OCI-LY1 (cell line): Measurements from ENCODE around the gene CCNE1.

Experiments
- H2AFZ ChIP-seq: fragments of 200-600 bp; sonication (generic), shearing (Covaris generic); 2 replicates; pipeline ENCODE4 v1.6.0; 2014; ENCODE audit warnings: antibody characterized with exemption, mild to moderate bottlenecking, low read length
- H3F3A ChIP-seq: fragments of 200-600 bp; sonication (generic), shearing (Covaris generic); 2 replicates; pipeline ENCODE4 v1.6.0; 2014; ENCODE audit warnings: mild to moderate bottlenecking, antibody characterized with exemption, low read length, moderate library complexity; ENCODE audit not compliant: insufficient read depth
- H3K27ac ChIP-seq: fragments of 200-600 bp; sonication (generic); 2 replicates; pipeline ENCODE4 v1.5.1; 2014; ENCODE audit warnings: low read length, mixed run types, mild to moderate bottlenecking, low read depth; ENCODE audit not compliant: poor library complexity, severe bottlenecking
- H3K27me3 ChIP-seq: fragments of 200-600 bp; sonication (generic); 2 replicates; pipeline ENCODE4 v1.6.0; 2014; ENCODE audit warnings: antibody characterized with exemption, mild to moderate bottlenecking, low read length, moderate library complexity; ENCODE audit not compliant: insufficient read depth
- H3K36me3 ChIP-seq: fragments of 200-600 bp; sonication (generic); 2 replicates; pipeline ENCODE4 v1.6.1; 2014; ENCODE audit warnings: mild to moderate bottlenecking, antibody characterized with exemption, low read length, moderate library complexity, mixed read lengths; ENCODE audit not compliant: insufficient read depth
- H3K4me1 ChIP-seq: fragments of 200-600 bp; sonication (generic); 2 replicates; pipeline ENCODE4 v1.5.1; 2014; ENCODE audit warnings: mild to moderate bottlenecking, low read length, moderate library complexity; ENCODE audit not compliant: insufficient read depth, severe bottlenecking
- H3K4me2 ChIP-seq: fragments of 200-600 bp; sonication (generic), shearing (Covaris generic); 2 replicates; pipeline ENCODE4 v1.6.1; 2014; ENCODE audit warnings: low read length
- H3K4me3 ChIP-seq: fragments of 200-600 bp; sonication (generic); 2 replicates; pipeline ENCODE4 v1.5.1; 2014; ENCODE audit warnings: low read length, low read depth, mild to moderate bottlenecking, mixed read lengths; ENCODE audit not compliant: poor library complexity, severe bottlenecking
- H3K79me2 ChIP-seq: fragments of 200-600 bp; shearing (Covaris generic); 2 replicates; pipeline ENCODE4 v1.6.1; 2016; ENCODE audit warnings: mixed run types, low read length, mixed read lengths; ENCODE audit not compliant: insufficient read depth
- H3K9ac ChIP-seq: fragments of 200-600 bp; sonication (generic), shearing (Covaris generic); 2 replicates; pipeline ENCODE4 v1.6.1; 2014; ENCODE audit warnings: mild to moderate bottlenecking, low read length, mixed read lengths
- H3K9me2 ChIP-seq: fragments of 200-600 bp; sonication (generic), shearing (Covaris generic); 2 replicates; pipeline ENCODE4 v1.6.1; 2014; ENCODE audit warnings: low read depth, mild to moderate bottlenecking, low read length, mixed read lengths
- H3K9me3 ChIP-seq: fragments of 200-600 bp; shearing (Covaris generic); 2 replicates; pipeline ENCODE4 v1.6.1; 2014; ENCODE audit warnings: low read length, mixed read lengths
- H4K20me1 ChIP-seq: fragments of 200-600 bp; sonication (generic), shearing (Covaris generic); 2 replicates; pipeline ENCODE4 v1.6.0; 2016; ENCODE audit warnings: mild to moderate bottlenecking, low read length; ENCODE audit not compliant: insufficient read depth
- EZH2 ChIP-seq: fragments of 200-600 bp; sonication (generic), shearing (Covaris generic); IDR thresholded peaks from 2 replicates; pipeline ENCODE4 v1.8.0; 2017; ENCODE audit warnings: borderline replicate concordance, mixed run types, mild to moderate bottlenecking, antibody characterized with exemption, low read length, moderate library complexity, mixed read lengths
- TF ChIP-seq, protein P1 (sequence below): fragments of 200-600 bp; sonication (generic), shearing (Covaris generic); IDR thresholded peaks from 2 replicates; pipeline ENCODE4 v1.5.1; 2017; ENCODE audit warnings: mild to moderate bottlenecking, antibody characterized with exemption, low read length, moderate library complexity, mixed read lengths

CCNE1 gene

GRCh38 chr19:29855087-29855486 lies 43.3 kb downstream of the CCNE1 start:
- Histone ChIP-seq H3K4me2 (no peak overlapping the region), H4K20me1 (no peaks in the 10 kb centered on the region), H3K4me1 (no peaks in the 10 kb centered on the region), H3K4me3 (no peak overlapping the region), H3K9me3 (no peaks in the 10 kb centered on the region), H3K9me2 (no peaks in the 10 kb centered on the region), H3K36me3 (no peaks in the 10 kb centered on the region), H3K27me3 (peaks cover 3% of the 10 kb centered on the region; the same call in 1 of the 2 replicates), H2AFZ (no peak overlapping the region), H3K79me2 (no peaks in the 10 kb centered on the region), H3K27ac (no peak overlapping the region), H3F3A (no peaks in the 10 kb centered on the region), H3K9ac (no peak overlapping the region)
- TF ChIP-seq, protein P1, sequence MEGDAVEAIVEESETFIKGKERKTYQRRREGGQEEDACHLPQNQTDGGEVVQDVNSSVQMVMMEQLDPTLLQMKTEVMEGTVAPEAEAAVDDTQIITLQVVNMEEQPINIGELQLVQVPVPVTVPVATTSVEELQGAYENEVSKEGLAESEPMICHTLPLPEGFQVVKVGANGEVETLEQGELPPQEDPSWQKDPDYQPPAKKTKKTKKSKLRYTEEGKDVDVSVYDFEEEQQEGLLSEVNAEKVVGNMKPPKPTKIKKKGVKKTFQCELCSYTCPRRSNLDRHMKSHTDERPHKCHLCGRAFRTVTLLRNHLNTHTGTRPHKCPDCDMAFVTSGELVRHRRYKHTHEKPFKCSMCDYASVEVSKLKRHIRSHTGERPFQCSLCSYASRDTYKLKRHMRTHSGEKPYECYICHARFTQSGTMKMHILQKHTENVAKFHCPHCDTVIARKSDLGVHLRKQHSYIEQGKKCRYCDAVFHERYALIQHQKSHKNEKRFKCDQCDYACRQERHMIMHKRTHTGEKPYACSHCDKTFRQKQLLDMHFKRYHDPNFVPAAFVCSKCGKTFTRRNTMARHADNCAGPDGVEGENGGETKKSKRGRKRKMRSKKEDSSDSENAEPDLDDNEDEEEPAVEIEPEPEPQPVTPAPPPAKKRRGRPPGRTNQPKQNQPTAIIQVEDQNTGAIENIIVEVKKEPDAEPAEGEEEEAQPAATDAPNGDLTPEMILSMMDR, result no peak
- no peak for TF ChIP-seq EZH2

DNA sequence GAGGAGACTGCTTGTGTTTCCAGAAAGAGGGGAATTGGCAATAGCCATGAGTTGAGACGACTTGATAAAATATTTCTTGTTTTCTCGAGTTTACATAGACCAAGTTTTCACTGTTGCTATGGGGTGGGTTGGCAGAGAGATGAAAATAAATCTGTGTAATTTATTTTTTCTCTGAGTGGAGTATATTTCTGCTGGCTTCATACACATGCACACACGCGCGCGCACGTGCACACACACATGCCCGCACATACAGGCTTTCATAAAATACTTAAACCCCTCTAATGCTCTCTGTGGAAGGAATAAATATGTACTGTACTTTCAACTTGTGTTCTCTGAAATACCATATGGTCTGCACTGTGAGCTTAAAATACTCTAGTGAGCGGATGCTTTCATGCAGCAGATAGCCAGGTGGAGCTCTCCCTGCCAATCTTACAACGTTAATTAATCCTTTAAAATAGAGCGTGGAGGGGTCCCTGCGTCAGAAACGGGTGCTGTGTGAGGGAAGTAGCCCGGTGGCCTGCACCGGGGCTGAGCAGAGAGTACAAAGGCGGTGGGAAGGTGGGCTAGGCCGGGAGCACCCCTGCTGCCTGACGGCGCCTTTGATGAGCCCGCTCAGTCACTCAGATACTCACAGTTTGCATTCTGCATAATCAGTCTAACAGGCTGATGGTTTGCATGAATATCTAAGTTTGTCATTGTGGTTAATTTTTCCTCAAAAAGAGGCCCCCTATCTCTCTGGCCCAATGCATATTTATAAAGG lies 44.1 kb downstream of the CCNE1 start:
- TF ChIP-seq, protein P1, result no peak
- no peak for TF ChIP-seq EZH2
- Histone ChIP-seq H3K9me2 (no peaks in the 10 kb centered on the region), H3K79me2 (no peaks in the 10 kb centered on the region), H3K4me1 (no peaks in the 10 kb centered on the region), H3K9me3 (no peaks in the 10 kb centered on the region), H3K36me3 (no peaks in the 10 kb centered on the region), H3K27ac (no peak overlapping the region), H2AFZ (no peak overlapping the region), H3K9ac (no peak overlapping the region), H3K27me3 (peaks cover 3% of the 10 kb centered on the region; the same call in 1 of the 2 replicates), H4K20me1 (no peaks in the 10 kb centered on the region), H3F3A (no peaks in the 10 kb centered on the region), H3K4me3 (no peak overlapping the region), H3K4me2 (no peak overlapping the region)

DNA sequence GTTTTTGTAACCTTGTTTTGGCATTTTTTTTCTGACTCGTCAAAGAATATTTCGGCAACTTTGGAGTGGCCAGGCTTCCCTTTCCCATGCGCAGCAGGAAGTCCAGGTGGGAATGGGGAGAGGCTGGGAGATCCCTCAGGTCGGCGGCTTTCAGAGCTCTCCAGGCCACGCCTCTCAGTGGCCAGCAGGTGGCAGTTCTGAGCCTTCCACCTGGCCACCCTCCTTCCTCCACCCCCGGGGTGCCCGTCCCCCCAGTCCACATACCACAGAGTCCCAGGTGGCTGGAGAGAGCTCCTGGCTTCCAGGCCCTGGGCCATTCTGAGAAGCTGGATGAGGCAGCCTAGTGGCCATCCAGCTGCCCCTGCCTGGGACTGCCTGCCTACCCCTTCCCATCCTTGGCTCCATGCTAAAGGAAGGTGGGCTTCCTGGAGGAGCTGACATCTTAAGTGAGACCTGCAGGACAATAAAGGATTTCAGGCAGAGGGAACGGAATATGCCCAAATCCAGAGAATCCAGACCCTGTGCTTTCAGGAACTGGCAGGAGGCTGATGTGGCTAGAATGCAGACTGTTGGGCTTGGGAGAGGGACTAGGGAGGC lies 46.3 kb downstream of the CCNE1 start:
- H3K4me2 ChIP-seq, result no peak overlapping the region
- H3K4me3 ChIP-seq, result no peak overlapping the region
- no peak overlapping the region for H2AFZ ChIP-seq
- no peaks in the 10 kb centered on the region for H3K4me1 ChIP-seq
- no peaks in the 10 kb centered on the region for H3K9me2 ChIP-seq
- no peaks in the 10 kb centered on the region for H3K9me3 ChIP-seq
- no peaks in the 10 kb centered on the region for H3K79me2 ChIP-seq
- H3K36me3 ChIP-seq, result no peaks in the 10 kb centered on the region
- H3K9ac ChIP-seq, result no peak overlapping the region
- H3F3A ChIP-seq, result no peaks in the 10 kb centered on the region
- peaks cover 3% of the 10 kb centered on the region; the same call in 1 of the 2 replicates for H3K27me3 ChIP-seq
- H3K27ac ChIP-seq, result no peak overlapping the region
- TF ChIP-seq, protein P1, result peak; percentile 70
- TF ChIP-seq EZH2, result no peak
- no peaks in the 10 kb centered on the region for H4K20me1 ChIP-seq
